GM12892 (cell line): Measurements from ENCODE around the gene GAD1. TPM values are rescaled to one million over a fixed set of nuclear protein-coding genes. Genes with fewer than 3 reads are reported as not detected.

Experiments
- DNase-seq: peaks from one replicate; pipeline ENCODE4 v3.0.0; 2011; ENCODE audit not compliant: insufficient read length
- FAIRE-seq: peaks from 2 replicates; lab custom pipeline; 2011; peaks lifted over from hg19 to GRCh38; lab: Jason Lieb, UNC
- POLR2A ChIP-seq: IDR thresholded peaks from 2 replicates; pipeline ENCODE4 v1.6.1; 2011; ENCODE audit warnings: low read depth, low read length, control low read depth
- POLR2AphosphoS5 ChIP-seq: IDR thresholded peaks from 2 replicates; pipeline ENCODE4 v1.6.1; 2011; ENCODE audit warnings: low read depth, low read length, control low read depth
- TAF1 ChIP-seq: IDR thresholded peaks from 2 replicates; pipeline ENCODE4 v1.6.1; 2011; ENCODE audit warnings: low read depth, mild to moderate bottlenecking, control low read depth, low read length, borderline replicate concordance
- polyA plus RNA-seq: library from polyadenylated mRNA; unstranded; fragments of >200 nt; gene quantifications from one replicate; pipeline ENCODE4 v1.2.1, GENCODE V29; 2012; ENCODE audit warnings: missing spikeins, inconsistent platforms; ENCODE audit not compliant: missing spikeins

GAD1 gene
- 0.59 TPM for polyA plus RNA-seq

GRCh38 chr2:170816504-170817092, at the start of gene GAD1:
GAD1 (plus strand) TSS chr2:170816887; CDS start chr2:170818592, 1,705 bp downstream.
- no peak for FAIRE-seq

GRCh38 chr2:170770008-170770605, 46.6 kb upstream of the GAD1 start, which contains the start of gene ERICH2:
ERICH2 (plus strand) TSS chr2:170770378; CDS start chr2:170770682, 304 bp downstream.
- DNase-seq (peak; percentile 25), FAIRE-seq (peak; percentile 64)
- TF ChIP-seq TAF1 (no peak), POLR2A (no peak), POLR2AphosphoS5 (no peak)

More at GRCh38 chr2:170816504-170817092, at the start of gene GAD1:
- TF ChIP-seq POLR2AphosphoS5 (no peak), POLR2A (no peak), TAF1 (no peak)
- DNase-seq = peak; percentile 57

- no peak for TF ChIP-seq POLR2A
- TF ChIP-seq TAF1 = no peak
- DNase-seq (peak; percentile 73), FAIRE-seq (peak; percentile 78)
Observed at GRCh38 chr2:170770606-170771420, 45.9 kb upstream of the GAD1 start.

GRCh38 chr2:170771421-170771937, 45.2 kb upstream of the GAD1 start:
- TF ChIP-seq TAF1 (no peak), POLR2A (no peak), POLR2AphosphoS5 (no peak)
- DNase-seq (no peak), FAIRE-seq (no peak)

GRCh38 chr2:170772295-170772694, 44.4 kb upstream of the GAD1 start:
- FAIRE-seq (no peak), DNase-seq (no peak)
- no peak for TF ChIP-seq POLR2A
- no peak for TF ChIP-seq POLR2AphosphoS5
- no peak for TF ChIP-seq TAF1

- TF ChIP-seq POLR2AphosphoS5 (no peak), TAF1 (no peak)
Observed at GRCh38 chr2:170774074-170774473, 42.6 kb upstream of the GAD1 start.

GRCh38 chr2:170778900-170779299, 37.8 kb upstream of the GAD1 start:
- DNase-seq = no peak
- FAIRE-seq = no peak
- TF ChIP-seq TAF1 (no peak), POLR2A (no peak), POLR2AphosphoS5 (no peak)

More at GRCh38 chr2:170774074-170774473, 42.6 kb upstream of the GAD1 start:
- no peak for FAIRE-seq
- DNase-seq = no peak

GRCh38 chr2:170779304-170779703, 37.4 kb upstream of the GAD1 start:
- no peak for DNase-seq

GRCh38 chr2:170782673-170783072, 34.0 kb upstream of the GAD1 start:
- FAIRE-seq (no peak), DNase-seq (no peak)
- TF ChIP-seq TAF1 (no peak), POLR2A (no peak), POLR2AphosphoS5 (no peak)

More at GRCh38 chr2:170779304-170779703, 37.4 kb upstream of the GAD1 start:
- FAIRE-seq = no peak
- TF ChIP-seq TAF1 = no peak
- TF ChIP-seq POLR2AphosphoS5 = no peak
- no peak for TF ChIP-seq POLR2A

GRCh38 chr2:170783549-170783948, 33.1 kb upstream of the GAD1 start:
- TF ChIP-seq POLR2AphosphoS5 (no peak), TAF1 (no peak), POLR2A (no peak)
- FAIRE-seq (no peak), DNase-seq (no peak)

GRCh38 chr2:170798996-170799395, 17.7 kb upstream of the GAD1 start:
- DNase-seq (no peak), FAIRE-seq (no peak)
- TF ChIP-seq POLR2AphosphoS5 = no peak
- no peak for TF ChIP-seq TAF1
- TF ChIP-seq POLR2A = no peak
